HCT116 (cell line): Measurements from ENCODE around the gene IL3. TPM values are rescaled to one million over a fixed set of nuclear protein-coding genes. Genes with fewer than 3 reads are reported as not detected.

Source experiments
- ATAC-seq: fragments of 200-7000 bp; cut with Tn5 transposase; 2 replicates; pipeline ENCODE4 v1.9.1; 2020; ENCODE audit warnings: mild to moderate bottlenecking, moderate library complexity
- BruUV-seq: library from RNA; stranded (reverse); fragments of 400-500 nt; replicated peaks from 2 replicates; lab custom pipeline; 2021; lab: Mats Ljungman, UMichigan
- CTCF ChIA-PET: fragments of 300-600 bp; sonication (Branson Sonifier 250); formaldehyde crosslinking; loops from one replicate; lab custom pipeline; 2021; ENCODE audit warnings: antibody characterized with exemption; lab: Charles Lee
- POLR2A ChIA-PET: fragments of 300-600, 350-600 bp; sonication (Branson Sonifier 250); formaldehyde crosslinking; loops from one replicate; lab custom pipeline; 2021; ENCODE audit warnings: antibody characterized with exemption; lab: Charles Lee
- RAD21 ChIA-PET, 2 experiments: fragments of 300-600 bp; sonication (Branson Sonifier 250); formaldehyde crosslinking; loops; one replicate each; lab custom pipeline; 2023; ENCODE audit warnings: low total read pairs in 2 of 2; ENCODE audit not compliant: uncharacterized antibody in 2 of 2, unreplicated experiment in 2 of 2, low non-redundant PET in 1 of 2; lab: Charles Lee
- DNase-seq: peaks from one replicate; pipeline ENCODE4 v3.0.0-alpha.2; 2010; ENCODE audit warnings: low read depth, low spot score
- H2AFZ ChIP-seq: fragments of 200-600 bp; shearing (Covaris generic), sonication (generic); 2 replicates; pipeline ENCODE4 v1.6.1; 2017; ENCODE audit warnings: low read depth, mixed run types, mixed read lengths, antibody characterized with exemption, low read length; ENCODE audit not compliant: poor library complexity, severe bottlenecking
- H3K27ac ChIP-seq: 2 replicates; pipeline ENCODE4 v1.5.1; 2012; ENCODE audit warnings: low read depth, low read length
- H3K27me3 ChIP-seq: fragments of 200-600 bp; sonication (generic); 2 replicates; pipeline ENCODE4 v1.6.1; 2016; ENCODE audit warnings: mixed run types, low read length, mixed read lengths; ENCODE audit not compliant: insufficient read depth
- H3K36me3 ChIP-seq, 2 experiments: fragments of 200-500 bp in 1 of 2; fragments of 200-600 bp in 1 of 2; sonication (Bioruptor generic) in 1 of 2; sonication (generic) in 1 of 2; 2 replicates each; pipeline versions ENCODE4 v1.5.1 to v1.6.1; 2014 to 2016; ENCODE audit warnings: low read length in 2 of 2, inconsistent platforms in 1 of 2, mixed read lengths in 1 of 2, mixed run types in 1 of 2; ENCODE audit not compliant: insufficient read depth in 2 of 2, control insufficient read depth in 1 of 2
- H3K4me1 ChIP-seq, 2 experiments: fragments of 200-600 bp in 1 of 2; sonication (generic) in 1 of 2; 2 replicates each; pipeline versions ENCODE4 v1.5.1 to v1.6.1; 2012 to 2017; ENCODE audit warnings: low read length in 2 of 2, inconsistent platforms in 1 of 2, mild to moderate bottlenecking in 1 of 2, mixed read lengths in 1 of 2, mixed run types in 1 of 2, moderate library complexity in 1 of 2; ENCODE audit not compliant: insufficient read depth in 2 of 2, control insufficient read depth in 1 of 2
- H3K4me2 ChIP-seq: fragments of 200-600 bp; sonication (generic); 2 replicates; pipeline ENCODE4 v1.6.1; 2017; ENCODE audit warnings: mixed run types, low read length, mixed read lengths
- H3K4me3 ChIP-seq, 2 experiments: fragments of 200-600 bp in 1 of 2; sonication (generic) in 1 of 2; replicated peaks in 1 of 2; 2 replicates each; pipeline ENCODE4 v1.5.1; 2011 to 2016; ENCODE audit warnings: low read length in 2 of 2, control low read depth in 1 of 2, low read depth in 1 of 2, mild to moderate bottlenecking in 1 of 2, mixed read lengths in 1 of 2, mixed run types in 1 of 2
- H3K79me2 ChIP-seq: fragments of 200-600 bp; sonication (generic); 2 replicates; pipeline ENCODE4 v1.6.1; 2017; ENCODE audit warnings: mild to moderate bottlenecking, mixed run types, low read length, moderate library complexity, mixed read lengths; ENCODE audit not compliant: insufficient read depth
- H3K9ac ChIP-seq: fragments of 200-600 bp; sonication (generic); 2 replicates; pipeline ENCODE4 v1.6.1; 2016; ENCODE audit warnings: low read length, mixed read lengths
- H3K9me2 ChIP-seq: fragments of 200-600 bp; sonication (generic), shearing (Covaris generic); 2 replicates; pipeline ENCODE4 v1.6.1; 2017; ENCODE audit warnings: mixed run types, mild to moderate bottlenecking, moderate library complexity; ENCODE audit not compliant: insufficient read depth
- H3K9me3 ChIP-seq, 2 experiments: fragments of 200-500 bp in 1 of 2; fragments of 200-600 bp in 1 of 2; sonication (Bioruptor generic) in 1 of 2; sonication (generic) in 1 of 2; 2 replicates each; pipeline ENCODE4 v1.6.1; 2014 to 2017; ENCODE audit warnings: low read length in 2 of 2, mixed read lengths in 2 of 2, inconsistent platforms in 1 of 2, low read depth in 1 of 2, mild to moderate bottlenecking in 1 of 2, mixed run types in 1 of 2, moderate library complexity in 1 of 2; ENCODE audit not compliant: control insufficient read depth in 1 of 2, insufficient read depth in 1 of 2
- H4K20me1 ChIP-seq: fragments of 200-600 bp; sonication (generic), shearing (Covaris generic); 2 replicates; pipeline ENCODE4 v1.6.1; 2017; ENCODE audit warnings: mixed run types, mild to moderate bottlenecking, moderate library complexity; ENCODE audit not compliant: insufficient read depth
- CEBPB ChIP-seq: IDR thresholded peaks from 2 replicates; pipeline ENCODE4 v1.6.1; 2012; ENCODE audit warnings: low read depth
- EGR1 ChIP-seq: IDR thresholded peaks from 2 replicates; pipeline ENCODE4 v1.6.1; 2012; ENCODE audit warnings: low read depth
- ELF1 ChIP-seq: IDR thresholded peaks from 2 replicates; pipeline ENCODE4 v1.6.1; 2012; ENCODE audit warnings: low read depth, borderline replicate concordance
- EZH2 ChIP-seq: fragments of 200-600 bp; sonication (generic); IDR thresholded peaks from 2 replicates; pipeline ENCODE4 v1.6.1; 2017; ENCODE audit warnings: antibody characterized with exemption, mixed run types
- EZH2phosphoT487 ChIP-seq: fragments of 200-600 bp; IDR thresholded peaks from 2 replicates; pipeline ENCODE4 v1.6.1; 2018; ENCODE audit warnings: antibody characterized with exemption, borderline replicate concordance
- FOSL1 ChIP-seq: IDR thresholded peaks from 2 replicates; pipeline ENCODE4 v1.6.1; 2012; ENCODE audit warnings: low read depth
- POLR2AphosphoS5 ChIP-seq: IDR thresholded peaks from 2 replicates; pipeline ENCODE4 v1.6.1; 2011; ENCODE audit warnings: mild to moderate bottlenecking, low read depth, low read length, moderate library complexity
- RAD21 ChIP-seq: IDR thresholded peaks from 2 replicates; pipeline ENCODE4 v1.6.1; 2012; ENCODE audit warnings: low read depth, mild to moderate bottlenecking
- SP1 ChIP-seq: IDR thresholded peaks from 2 replicates; pipeline ENCODE4 v1.6.1; 2012; ENCODE audit warnings: low read depth
- TCF7L2 ChIP-seq: IDR thresholded peaks from 2 replicates; pipeline ENCODE4 v1.7.0; 2011; ENCODE audit warnings: borderline replicate concordance, inconsistent platforms; ENCODE audit not compliant: insufficient read depth, insufficient read length; ENCODE audit errors: extremely low read depth
- intact Hi-C: fragments of 100-400 bp; cut with micrococcal nuclease; formaldehyde crosslinking; loops from 2 replicates; pipeline ENCODE4 v1.10.0; 2022
- total RNA-seq: library from RNA; stranded (reverse); gene quantifications from one replicate; pipeline ENCODE4 v1.2.1, GENCODE V29; 2021; ENCODE audit not compliant: unreplicated experiment
- TF ChIP-seq, protein P1 (sequence below): IDR thresholded peaks from 2 replicates; pipeline ENCODE4 v1.6.1; 2012; ENCODE audit warnings: low read depth
- TF ChIP-seq, protein P2 (sequence below), 3 experiments: fragments of 200-600 bp in 1 of 3; sonication (generic) in 1 of 3; IDR thresholded peaks in 2 of 3; conservative IDR thresholded peaks in 1 of 3; 2 replicates each; pipeline ENCODE4 v1.5.1; 2012 to 2017; ENCODE audit warnings: low read depth in 2 of 3, low read length in 2 of 3, antibody characterized with exemption in 1 of 3, borderline replicate concordance in 1 of 3, control low read depth in 1 of 3, mild to moderate bottlenecking in 1 of 3, mixed read lengths in 1 of 3, mixed run types in 1 of 3, moderate library complexity in 1 of 3; ENCODE audit not compliant: insufficient read depth in 1 of 3
- TF ChIP-seq, protein P3 (sequence below): IDR thresholded peaks from 2 replicates; pipeline ENCODE4 v1.6.1; 2012

IL3 gene
- total RNA-seq, 1 experiment from 2014 or later = not detected

DNA sequence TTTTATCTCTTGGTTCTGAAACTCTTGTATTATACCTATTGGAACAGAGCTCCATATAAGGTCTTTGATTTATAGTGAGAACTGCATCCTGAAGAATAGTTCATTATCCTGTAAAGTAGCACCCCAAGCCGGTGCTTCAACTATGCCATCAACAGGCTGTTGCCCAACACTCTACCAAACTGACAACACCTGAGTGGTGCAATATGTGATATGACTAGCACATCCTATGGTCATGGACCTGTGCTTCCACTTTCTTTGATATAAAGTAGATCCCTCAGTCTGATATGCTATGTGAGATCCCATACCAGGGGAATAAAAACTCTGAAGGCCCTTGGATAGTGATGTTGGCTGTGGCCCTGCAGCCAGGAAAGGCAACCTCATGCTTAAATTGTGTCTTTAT is 28.9 kb downstream of the IL3 start (continued):
- TF ChIP-seq, protein P1, sequence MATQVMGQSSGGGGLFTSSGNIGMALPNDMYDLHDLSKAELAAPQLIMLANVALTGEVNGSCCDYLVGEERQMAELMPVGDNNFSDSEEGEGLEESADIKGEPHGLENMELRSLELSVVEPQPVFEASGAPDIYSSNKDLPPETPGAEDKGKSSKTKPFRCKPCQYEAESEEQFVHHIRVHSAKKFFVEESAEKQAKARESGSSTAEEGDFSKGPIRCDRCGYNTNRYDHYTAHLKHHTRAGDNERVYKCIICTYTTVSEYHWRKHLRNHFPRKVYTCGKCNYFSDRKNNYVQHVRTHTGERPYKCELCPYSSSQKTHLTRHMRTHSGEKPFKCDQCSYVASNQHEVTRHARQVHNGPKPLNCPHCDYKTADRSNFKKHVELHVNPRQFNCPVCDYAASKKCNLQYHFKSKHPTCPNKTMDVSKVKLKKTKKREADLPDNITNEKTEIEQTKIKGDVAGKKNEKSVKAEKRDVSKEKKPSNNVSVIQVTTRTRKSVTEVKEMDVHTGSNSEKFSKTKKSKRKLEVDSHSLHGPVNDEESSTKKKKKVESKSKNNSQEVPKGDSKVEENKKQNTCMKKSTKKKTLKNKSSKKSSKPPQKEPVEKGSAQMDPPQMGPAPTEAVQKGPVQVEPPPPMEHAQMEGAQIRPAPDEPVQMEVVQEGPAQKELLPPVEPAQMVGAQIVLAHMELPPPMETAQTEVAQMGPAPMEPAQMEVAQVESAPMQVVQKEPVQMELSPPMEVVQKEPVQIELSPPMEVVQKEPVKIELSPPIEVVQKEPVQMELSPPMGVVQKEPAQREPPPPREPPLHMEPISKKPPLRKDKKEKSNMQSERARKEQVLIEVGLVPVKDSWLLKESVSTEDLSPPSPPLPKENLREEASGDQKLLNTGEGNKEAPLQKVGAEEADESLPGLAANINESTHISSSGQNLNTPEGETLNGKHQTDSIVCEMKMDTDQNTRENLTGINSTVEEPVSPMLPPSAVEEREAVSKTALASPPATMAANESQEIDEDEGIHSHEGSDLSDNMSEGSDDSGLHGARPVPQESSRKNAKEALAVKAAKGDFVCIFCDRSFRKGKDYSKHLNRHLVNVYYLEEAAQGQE = no peak

DNA sequence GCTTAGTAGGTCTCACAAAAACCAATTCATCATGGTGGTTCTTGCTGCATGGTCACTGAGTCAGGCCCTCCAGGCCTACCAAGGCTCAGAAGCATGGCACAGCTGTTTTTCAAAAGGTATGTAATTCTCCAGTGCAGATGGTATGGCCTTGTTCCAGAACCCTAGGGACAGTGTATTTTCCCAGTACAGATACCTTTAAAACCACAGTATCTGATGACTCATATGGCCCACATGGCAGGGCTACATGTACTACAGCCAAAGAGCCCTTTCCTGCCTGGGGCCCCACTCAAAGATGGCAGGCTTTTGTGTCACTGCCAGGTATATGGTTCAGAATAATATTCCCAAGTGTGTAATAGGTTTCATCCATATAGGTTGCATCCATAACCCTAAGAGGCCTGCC is 29.7 kb downstream of the IL3 start:
- intact Hi-C loops = no loop called here
- no peak overlapping the region for H2AFZ ChIP-seq
- peak; percentile 44 for DNase-seq
- no peaks in the 10 kb centered on the region for H3K27me3 ChIP-seq
- no TSS peak for BruUV-seq
- H4K20me1 ChIP-seq = no peaks in the 10 kb centered on the region
- ChIA-PET POLR2A (no interaction called here), CTCF (no interaction called here), RAD21 (no interaction called here)
- peaks cover 7 to 31% of the 10 kb centered on the region in 2 experiments; a peak in 3 of 4 replicates for H3K4me1 ChIP-seq
- no peaks in the 10 kb centered on the region for H3K36me3 ChIP-seq
- no peaks in the 10 kb centered on the region for H3K9me3 ChIP-seq
- H3K79me2 ChIP-seq = no peaks in the 10 kb centered on the region
- H3K9me2 ChIP-seq = no peaks in the 10 kb centered on the region
- H3K4me2 ChIP-seq = peak overlapping the region; percentile 8; the same call in 1 of the 2 replicates
- no peak overlapping the region for H3K27ac ChIP-seq
- ATAC-seq = peak; percentile 81
- no peak overlapping the region for H3K4me3 ChIP-seq
- H3K9ac ChIP-seq = no peak overlapping the region
- TF ChIP-seq SP1 (peak; percentile 62; the same call in 1 of the 2 replicates), RAD21 (no peak), ELF1 (no peak), EGR1 (no peak), TCF7L2 (peak; percentile 10), EZH2 (no peak), FOSL1 (peak; percentile 71), CEBPB (no peak), POLR2AphosphoS5 (no peak), EZH2phosphoT487 (no peak)
- TF ChIP-seq, protein P2, sequence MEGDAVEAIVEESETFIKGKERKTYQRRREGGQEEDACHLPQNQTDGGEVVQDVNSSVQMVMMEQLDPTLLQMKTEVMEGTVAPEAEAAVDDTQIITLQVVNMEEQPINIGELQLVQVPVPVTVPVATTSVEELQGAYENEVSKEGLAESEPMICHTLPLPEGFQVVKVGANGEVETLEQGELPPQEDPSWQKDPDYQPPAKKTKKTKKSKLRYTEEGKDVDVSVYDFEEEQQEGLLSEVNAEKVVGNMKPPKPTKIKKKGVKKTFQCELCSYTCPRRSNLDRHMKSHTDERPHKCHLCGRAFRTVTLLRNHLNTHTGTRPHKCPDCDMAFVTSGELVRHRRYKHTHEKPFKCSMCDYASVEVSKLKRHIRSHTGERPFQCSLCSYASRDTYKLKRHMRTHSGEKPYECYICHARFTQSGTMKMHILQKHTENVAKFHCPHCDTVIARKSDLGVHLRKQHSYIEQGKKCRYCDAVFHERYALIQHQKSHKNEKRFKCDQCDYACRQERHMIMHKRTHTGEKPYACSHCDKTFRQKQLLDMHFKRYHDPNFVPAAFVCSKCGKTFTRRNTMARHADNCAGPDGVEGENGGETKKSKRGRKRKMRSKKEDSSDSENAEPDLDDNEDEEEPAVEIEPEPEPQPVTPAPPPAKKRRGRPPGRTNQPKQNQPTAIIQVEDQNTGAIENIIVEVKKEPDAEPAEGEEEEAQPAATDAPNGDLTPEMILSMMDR (IDR thresholded peaks at IDR 0.05 in 2 of 3, conservative IDR thresholded peaks at IDR 0.05 in 1 of 3; ENCODE audit: borderline replicate concordance in 1 of 3, insufficient read depth in 1 of 3, low read depth in 2 of 3, low read length in 2 of 3) = no peak
- TF ChIP-seq, protein P1 = no peak
- TF ChIP-seq, protein P3, sequence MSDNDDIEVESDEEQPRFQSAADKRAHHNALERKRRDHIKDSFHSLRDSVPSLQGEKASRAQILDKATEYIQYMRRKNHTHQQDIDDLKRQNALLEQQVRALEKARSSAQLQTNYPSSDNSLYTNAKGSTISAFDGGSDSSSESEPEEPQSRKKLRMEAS = peak; percentile 78
